Measurements from ENCODE around the gene BPHL.

- TF ChIP-seq CTCF (conservative IDR thresholded peaks at IDR 0.05; ENCODE audit: low read depth in 2 of 2) (no peak), REST (IDR thresholded peaks at IDR 0.05; ENCODE audit: unreplicated experiment) (no peak), ZNF114 (CRISPR knock-in tag; IDR thresholded peaks at IDR 0.05) (no peak), EZH2 (IDR thresholded peaks at IDR 0.05; ENCODE audit: low read depth, unreplicated experiment) (no peak), JUNB (IDR thresholded peaks at IDR 0.05; ENCODE audit: unreplicated experiment) (no peak), POLR2AphosphoS5 (IDR thresholded peaks at IDR 0.05; ENCODE audit: low read depth) (no peak), CREB1 (CRISPR knock-in tag; IDR thresholded peaks at IDR 0.05; ENCODE audit: low read depth) (no peak), EZH2phosphoT487 (IDR thresholded peaks at IDR 0.05; ENCODE audit: unreplicated experiment) (no peak), NANOG (IDR thresholded peaks at IDR 0.05; ENCODE audit: borderline replicate concordance) (no peak), STAT1 (IDR thresholded peaks at IDR 0.05; ENCODE audit: unreplicated experiment) (no peak), ETS1 (IDR thresholded peaks at IDR 0.05) (no peak)
Observed at GRCh38 chr6:3196770-3197169, 78.3 kb downstream of the BPHL start.
